Measurements from ENCODE around the gene PTPRG.
"Not testable (repeated sequence)": the region's sequence is repeated elsewhere in the genome, so short reads cannot be mapped to it uniquely, and the experiment has no call there.

Gene PTPRG

DNA sequence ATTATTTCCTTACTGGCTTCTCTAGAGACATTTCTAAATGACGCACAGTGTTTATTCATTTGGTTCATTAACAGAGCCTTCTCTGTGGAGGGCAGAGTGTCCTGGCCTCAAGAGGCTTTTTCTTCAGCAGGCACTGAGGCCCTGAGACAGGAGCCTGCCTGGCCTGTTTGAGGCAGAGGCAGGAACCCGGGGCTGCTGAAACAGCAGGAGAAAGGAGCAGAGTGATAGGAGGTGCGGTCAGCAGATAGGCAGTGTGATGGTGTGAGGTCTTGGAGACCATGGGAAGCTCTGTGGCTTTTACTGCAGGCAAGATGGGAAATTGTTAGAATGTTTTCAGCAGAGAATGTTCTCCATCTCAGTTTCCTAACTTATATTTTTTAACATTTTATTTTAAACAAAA is 453.7 kb downstream of the PTPRG start:
- no peak for DNase-seq (ENCODE audit: low spot score)

DNA sequence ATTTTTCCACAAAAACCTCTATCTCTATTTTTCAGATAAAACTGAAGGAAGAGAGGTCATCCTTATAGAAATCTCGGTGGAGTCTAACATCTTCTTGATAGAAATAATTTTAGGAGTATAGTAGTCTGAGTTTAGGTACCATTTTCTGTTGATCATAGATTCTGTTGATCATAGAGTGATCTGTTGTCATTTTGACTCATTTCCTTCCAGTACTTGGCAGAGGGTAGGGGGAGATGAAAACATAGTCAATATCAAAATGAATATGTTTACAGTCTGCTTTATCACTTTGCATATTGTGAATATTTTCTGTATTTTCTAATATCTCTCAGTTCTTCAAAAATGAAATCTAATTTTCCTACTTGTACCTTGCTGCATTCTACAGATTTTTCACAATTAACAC is 458.5 kb downstream of the PTPRG start:
- peak; percentile 42 for DNase-seq (ENCODE audit: low spot score)

DNA sequence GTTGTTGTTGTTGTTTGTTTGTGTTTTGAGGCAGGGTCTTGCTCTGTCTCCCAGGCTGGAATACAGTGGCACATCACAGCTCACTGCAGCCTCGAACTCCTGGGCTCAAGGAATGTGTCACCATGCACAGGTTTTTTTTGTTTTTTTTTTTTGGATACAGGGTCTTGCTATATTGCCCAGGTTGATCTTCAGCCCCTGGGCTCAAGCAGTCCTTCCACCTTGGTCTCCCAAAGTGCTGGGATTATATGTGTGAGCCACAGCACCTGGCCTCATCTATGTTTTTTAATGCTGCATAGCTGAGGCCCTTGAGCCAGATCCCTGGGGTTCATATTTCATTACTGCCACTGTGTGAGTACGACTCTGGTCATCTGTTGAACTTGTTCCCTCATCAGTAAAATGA is 459.3 kb downstream of the PTPRG start:
- DNase-seq (ENCODE audit: low spot score) = no peak

DNA sequence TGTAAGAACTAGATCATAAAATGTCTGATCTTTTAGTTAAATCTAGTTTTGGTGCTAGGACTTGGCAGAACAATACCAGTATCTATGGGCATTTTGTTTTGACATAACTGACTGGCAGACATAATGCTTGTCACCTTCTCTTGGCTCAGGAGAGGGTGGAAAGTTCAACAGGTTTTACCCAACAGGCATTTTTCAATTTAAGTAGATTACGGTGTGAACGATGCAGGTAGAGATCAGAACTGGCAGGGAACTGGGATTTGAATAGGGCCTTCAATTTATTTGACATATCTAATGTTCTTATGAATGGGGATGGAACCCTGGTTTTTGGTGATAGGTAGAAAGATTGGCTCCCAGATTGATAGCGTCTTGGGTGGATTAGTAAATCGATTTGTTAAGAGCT is 460.9 kb downstream of the PTPRG start:
- no peak for DNase-seq (ENCODE audit: low spot score)

DNA sequence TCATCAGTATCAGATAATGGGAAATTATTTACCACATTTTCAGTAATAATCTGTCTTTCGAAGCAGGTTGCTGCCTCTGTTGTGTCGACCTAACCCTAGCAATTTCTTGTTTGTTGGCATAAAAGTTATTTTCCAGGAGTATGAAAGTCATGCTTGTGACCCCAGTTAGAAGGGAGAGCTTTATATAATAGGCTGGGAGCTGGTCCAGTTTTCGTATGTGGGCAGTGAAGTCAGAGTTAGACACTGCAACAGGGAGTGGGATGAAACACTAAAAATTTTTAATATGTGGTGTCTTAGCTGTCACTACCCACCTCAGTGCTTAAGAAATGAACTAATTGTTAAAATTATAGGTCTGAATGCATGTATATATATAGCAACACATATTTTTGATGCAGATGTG is 463.5 kb downstream of the PTPRG start:
- DNase-seq (ENCODE audit: low spot score) = no peak

DNA sequence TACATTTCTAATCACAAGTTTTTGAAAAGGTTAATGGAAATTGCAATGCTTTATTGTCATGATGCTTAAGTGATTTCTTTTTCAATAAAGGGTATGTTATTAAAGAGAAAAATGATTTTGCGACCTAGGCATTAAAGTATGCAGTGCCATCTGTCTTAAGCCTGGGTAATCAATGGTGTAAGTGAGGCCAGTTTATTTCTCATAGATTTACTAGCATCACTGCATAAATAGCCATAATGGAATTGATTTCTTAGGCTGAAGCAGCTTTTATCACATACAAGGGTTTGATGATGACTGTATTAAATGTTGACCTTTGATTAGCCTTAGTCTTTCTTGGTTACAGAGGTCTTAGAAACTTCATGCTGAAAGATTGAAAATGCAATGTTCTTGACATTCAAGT is 464.5 kb downstream of the PTPRG start:
- no peak for DNase-seq (ENCODE audit: low spot score)

DNA sequence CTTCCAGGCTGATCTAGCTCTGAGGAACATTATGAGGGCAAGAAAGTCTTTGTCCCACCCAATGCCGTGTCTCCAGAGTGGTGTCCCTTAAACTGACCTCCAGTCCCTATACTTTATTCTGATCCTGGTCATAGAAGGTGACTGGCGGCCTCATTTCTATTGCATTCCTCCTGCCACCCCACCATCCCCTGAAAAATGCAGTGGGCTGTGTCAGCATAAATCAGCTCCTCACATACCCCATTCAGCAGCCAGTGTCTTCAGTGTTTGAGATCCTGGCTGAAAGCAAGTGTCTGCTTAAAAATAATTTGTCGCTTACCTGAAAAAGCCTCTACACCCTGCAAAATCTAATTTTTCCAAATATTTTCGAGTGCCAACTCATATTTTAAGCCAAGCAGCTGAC is 465.9 kb downstream of the PTPRG start:
- DNase-seq (ENCODE audit: low spot score) = no peak

GRCh38 chr3:62027796-62028195 is 466.4 kb downstream of the PTPRG start:
- DNase-seq (ENCODE audit: low spot score) = no peak

GRCh38 chr3:62028236-62028635 is 466.9 kb downstream of the PTPRG start:
- DNase-seq (ENCODE audit: low spot score) = no peak

DNA sequence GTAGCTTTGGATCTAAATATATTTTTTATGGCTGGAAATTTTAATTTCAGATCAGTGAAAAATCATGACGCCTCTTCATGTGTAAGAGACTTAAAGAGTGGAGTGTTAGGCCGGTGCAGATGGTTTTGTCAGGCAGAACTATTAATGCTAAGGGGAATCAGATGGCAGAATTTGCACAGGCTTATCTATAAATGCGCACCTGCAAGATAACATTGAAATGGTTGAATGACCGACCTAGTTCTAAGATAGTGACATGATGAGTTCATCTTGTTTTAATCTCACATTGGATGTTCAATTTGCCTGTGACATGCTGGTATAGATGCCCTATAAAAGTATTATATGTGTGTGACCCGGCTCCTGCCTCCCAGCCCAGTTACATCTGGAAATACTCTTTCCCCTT is 471.4 kb downstream of the PTPRG start:
- no peak for DNase-seq (ENCODE audit: low spot score)

DNA sequence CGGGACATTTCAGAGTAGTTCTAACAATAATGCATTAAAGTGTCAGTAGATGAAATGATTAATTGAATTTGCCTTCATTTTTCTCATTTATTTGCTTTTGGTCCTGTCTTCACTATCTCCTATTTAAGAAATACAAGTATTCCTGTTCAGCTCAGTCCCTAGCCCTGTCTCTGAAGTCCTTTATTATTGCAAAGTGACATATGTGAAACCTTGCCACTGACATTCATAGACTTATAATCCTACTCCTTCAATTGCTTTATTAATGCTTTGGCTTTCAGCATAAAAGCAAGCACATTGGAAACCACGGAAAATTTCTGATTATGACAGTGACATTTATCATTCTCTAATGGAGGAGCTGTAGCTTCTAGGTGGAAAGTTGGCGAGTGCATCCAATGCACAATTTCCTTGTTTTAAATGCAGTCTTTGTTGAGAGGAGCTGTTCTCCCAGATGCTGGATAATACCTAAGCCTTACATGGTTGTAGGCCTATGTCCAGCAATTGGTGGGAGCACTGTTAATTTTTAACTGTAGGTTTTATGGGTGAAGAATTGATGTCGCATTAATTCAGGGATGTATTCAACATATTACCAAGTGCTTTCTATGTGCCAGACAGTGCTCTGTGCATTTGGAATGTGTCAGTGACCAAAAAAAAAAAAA is 474.2 kb downstream of the PTPRG start:
- DNase-seq (ENCODE audit: low spot score) = no peak

DNA sequence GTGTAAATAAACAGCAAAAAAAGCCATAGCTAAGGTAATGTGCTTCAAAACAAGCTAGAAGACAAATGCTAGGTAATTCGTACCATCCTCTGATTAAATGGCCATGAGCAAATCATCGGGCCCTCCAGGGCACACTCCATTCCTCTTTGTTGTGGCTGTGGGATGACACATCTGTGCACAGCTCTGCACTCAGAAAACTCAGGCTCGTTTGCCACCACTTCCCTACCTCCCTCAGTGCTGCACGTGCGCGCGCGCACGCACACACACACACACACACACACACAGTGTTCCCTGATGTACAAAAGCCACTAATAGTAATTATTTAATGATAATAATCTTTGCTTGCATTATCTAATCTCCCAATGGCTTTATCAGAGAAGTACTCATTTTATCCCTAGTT is 475.4 kb downstream of the PTPRG start:
- DNase-seq (ENCODE audit: low spot score) = no peak

DNA sequence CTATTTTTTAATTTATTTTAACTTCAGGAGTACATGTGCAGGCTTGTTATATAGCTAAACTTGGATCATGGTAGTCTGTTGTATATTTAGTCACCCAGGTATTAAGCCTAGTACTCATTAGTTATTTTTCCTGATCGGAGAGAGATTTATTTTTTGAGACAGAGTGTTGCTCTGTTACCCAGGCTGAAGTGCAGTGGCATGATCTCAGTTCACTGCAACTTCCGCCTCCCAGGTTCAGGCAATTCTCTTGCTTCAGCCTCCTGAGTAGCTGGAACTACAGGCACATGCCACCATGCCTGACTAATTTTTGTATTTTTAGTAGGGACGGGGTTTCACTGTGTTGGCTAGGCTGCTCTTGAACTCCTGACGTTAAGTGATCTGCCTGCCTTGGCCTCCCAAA is 477.4 kb downstream of the PTPRG start:
- not testable (repeated sequence) for DNase-seq (ENCODE audit: low spot score)

DNA sequence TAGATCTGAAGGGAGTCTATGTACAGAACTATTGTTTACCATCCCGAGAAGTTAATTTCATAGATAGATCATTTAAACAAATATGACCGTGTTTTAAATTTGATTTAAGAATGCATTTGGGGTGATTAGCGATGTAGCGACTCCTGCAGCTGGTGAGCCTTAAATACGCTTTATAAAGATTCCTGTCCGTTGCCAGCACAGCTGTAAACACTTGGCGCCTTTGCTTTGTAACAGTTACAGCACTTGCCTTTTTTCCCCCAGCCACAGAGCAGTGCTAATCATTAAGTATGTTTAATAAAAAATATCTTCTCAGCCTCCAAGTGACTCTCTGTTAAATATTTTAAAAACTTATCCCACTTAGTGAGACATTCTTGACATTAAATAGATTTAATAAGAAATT is 478.2 kb downstream of the PTPRG start:
- no peak for DNase-seq (ENCODE audit: low spot score)

GRCh38 chr3:62041681-62042080 is 480.3 kb downstream of the PTPRG start:
- DNase-seq (ENCODE audit: low spot score) = no peak

DNA sequence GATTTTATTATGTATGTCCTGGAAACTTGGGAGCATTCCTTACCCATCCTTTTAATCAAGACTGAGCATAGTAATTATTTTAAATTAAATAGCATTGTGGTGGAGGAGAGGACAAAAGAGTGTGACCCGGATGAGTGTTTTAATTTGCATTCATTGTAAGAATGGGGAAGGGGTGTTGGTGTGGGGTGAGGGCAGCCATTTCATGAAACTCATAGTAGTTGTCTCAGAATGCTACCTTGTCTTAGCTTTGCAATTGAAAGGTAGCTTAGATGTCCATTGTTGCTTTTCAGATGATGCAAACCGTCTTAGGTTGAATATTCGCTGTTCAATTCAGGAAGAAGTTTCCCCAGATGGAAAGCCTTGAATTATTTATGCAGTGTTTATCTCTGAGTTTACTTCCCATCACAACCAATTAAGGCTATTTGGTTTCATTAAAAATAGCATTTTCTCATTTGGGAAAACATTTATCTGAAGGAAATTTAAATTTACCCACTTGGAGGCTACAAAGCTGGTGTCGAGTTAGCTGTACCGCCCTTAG is 483.6 kb downstream of the PTPRG start:
- DNase-seq (ENCODE audit: low spot score) = no peak

DNA sequence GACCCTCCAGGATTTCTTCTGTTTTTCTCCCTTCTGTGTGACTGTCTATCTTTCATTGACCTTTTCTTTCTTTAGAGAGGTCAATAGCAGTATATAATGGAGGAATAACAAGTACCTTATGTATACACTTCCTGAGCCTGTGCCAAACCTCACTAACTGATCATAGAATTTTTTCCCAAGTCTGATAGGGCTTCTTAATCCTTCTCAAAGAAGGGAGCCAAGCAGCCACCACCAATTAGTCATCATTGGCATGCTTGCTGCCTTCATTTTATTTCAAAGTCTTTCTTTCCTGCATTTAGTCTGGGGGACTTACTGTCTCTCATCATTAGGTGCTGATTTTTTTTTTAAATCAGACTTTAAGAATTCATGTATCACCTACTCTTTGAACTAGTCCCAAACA is 485.0 kb downstream of the PTPRG start:
- DNase-seq (ENCODE audit: low spot score) = no peak

DNA sequence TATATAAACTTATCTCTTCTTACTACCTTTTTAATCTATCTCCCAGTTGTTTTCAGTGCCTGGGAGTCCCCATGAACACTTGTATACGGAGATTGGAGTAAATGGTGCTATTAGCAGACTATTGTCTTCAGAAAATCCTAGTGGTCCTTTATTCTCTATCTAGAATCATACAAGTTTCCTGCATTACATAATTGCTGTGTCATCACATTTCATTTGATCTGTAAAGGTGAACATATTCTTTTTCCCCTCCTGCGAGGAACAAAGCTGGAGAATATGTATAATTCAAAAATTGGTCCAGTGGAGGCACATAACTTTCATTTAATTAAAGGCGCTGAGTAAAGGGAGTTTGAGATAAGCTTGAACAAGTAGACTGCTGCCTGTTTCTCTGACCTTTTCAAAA is 487.2 kb downstream of the PTPRG start:
- no peak for DNase-seq (ENCODE audit: low spot score)

DNA sequence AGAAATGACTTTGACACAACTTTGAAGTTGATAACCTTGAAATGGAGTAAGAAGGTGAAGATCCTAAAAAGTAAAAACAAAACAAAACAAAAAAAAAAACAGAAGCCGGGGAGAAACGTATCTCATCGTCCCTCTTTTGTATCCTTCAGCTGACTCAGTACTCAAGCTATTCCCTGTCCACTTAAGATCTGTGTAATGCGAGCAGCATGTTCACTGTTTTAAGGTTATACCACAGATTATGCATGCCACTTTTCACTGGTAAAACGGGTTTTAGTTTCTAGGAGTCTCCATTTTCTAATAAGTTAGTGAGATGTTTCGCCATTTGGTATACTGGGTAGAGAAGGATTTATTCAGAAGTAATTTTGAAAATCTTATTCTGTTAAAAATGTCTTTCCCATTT is 487.7 kb downstream of the PTPRG start:
- no peak for DNase-seq (ENCODE audit: low spot score)

DNA sequence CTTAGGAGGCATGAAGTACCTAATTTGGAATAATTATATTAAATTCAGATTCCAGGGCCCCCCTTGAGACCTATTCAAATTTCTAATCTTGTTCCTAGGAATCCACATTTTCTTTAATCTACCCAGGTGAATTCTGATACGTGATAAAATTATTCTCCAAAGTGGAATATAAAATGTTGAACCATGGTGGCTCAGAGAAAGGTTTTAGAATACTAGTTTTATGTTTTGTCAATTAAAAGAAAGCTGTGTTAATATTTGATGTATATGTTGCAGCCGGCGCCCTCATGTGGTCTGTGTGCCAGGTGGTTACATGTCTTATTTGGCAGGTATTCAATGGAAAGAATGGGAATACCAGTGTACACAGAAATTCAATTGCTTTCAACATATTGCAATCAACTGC is 490.1 kb downstream of the PTPRG start:
- peak; percentile 33 for DNase-seq (ENCODE audit: low spot score)

DNA sequence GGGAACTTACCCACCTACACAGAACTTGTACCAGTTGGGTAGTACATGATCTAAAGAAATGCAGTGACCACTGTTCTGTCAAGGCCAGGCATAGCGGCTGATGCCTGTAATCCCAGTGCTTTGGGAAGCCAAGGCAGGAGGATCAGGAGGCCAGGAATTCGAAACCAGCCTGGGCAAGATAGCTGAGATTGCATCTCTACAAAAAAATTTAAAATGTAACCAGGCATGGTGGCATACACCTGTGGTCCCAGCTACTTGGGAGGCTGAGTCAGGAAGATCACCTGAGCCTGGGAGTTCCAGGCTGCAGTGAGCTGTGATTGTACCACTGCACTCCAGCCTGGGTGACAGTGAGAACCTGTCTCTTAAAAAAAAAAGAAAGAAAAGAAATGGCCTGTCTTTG is 491.0 kb downstream of the PTPRG start:
- DNase-seq (ENCODE audit: low spot score) = no peak

DNA sequence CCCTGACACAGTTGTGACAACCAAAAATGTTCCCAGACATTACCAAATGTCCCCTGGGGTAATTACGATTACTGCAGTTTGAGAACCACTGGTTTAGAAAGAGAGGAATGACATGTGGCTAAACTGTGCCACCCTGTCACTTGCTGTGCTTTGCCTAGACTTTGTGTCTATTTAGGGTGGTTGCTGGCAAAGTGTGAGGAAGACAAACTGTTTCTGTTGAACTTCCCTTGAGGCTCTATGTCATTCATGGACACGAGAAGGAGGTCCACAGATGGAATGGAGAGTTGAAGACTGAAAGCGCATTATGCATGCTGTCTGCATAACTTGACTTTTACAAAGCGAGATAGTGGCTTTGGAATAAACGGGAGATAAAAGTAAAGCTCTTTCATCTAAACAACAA is 495.3 kb downstream of the PTPRG start:
- no peak for DNase-seq (ENCODE audit: low spot score)

DNA sequence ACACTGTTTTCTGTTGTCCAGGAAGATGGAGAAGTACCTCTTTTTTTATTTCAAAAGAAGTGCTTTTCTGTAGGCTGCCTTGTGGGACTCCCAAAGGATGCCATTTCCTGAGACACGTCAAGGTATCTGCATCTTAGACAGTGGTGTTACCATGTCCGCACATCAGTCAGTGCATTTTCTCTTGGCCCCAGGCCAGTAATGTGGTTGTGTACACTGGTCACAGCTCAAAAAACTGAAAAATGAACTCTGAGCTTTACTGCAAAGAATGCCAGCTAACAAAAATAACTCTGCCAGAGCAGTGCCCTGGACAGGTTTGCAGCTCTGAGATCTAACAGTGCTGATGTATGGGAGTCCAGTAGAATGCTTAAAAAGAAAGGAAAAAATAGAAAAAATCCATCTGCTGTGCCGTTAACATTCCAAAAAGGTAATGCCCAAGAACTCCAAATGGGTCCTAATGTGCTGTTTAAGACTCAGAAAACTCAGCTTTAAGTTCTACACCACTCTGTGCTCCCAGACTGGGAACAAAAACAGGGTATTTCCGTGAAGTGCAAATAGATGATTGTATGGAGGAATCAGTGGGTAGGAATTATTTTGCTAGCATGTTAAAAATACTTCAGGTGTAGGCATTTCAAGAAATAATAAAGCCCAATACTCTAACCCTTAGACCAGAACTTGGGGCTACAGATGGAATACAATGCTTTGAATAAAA is 496.1 kb downstream of the PTPRG start:
- no peak for DNase-seq (ENCODE audit: low spot score)
